ENCODE results near the gene ALPI.
"Not testable (repeated sequence)": the region's sequence is repeated elsewhere in the genome, so short reads cannot be mapped to it uniquely, and the experiment has no call there.

ALPI gene

DNA sequence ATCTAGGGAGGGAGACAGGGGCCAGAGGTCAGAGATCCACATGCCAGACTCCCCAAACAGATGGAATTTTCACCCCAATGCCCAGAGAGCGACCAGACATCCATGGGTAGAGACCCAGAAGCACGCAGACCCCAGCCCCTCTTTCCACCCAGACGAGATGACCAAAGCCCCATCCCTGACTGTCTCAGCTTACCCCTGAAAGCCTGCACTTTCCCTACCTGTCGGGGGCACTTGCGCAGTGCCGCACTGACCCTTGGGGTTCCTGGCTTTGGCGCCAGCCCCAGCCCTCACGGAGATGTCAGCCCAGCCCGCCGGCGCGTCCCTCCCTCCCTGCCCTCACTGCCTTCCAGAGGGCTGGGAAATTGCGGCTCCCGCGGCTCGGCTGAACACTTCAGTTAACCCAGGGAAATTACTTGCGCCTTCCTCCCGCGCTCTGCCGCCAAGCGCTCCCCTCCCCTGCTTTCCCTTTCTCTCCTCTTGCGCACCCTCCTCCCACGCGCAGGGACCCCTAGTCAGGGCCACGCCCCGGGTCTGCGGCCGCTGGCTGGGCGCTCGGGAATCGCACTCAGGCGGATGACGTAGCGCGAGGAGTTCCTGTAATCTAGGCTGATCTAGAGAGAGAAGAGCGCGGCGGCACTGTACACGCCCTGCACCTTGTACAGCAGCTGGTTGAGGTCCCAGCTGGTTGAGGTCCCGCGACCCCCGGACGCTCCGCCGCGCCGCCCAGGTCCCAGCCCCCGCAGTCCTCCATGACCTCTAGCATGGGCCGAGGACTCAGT, 37.3 kb upstream of the ALPI start:
- peak overlapping the region; percentile 25 for H3K4me3 ChIP-seq (ENCODE audit: low read length)

DNA sequence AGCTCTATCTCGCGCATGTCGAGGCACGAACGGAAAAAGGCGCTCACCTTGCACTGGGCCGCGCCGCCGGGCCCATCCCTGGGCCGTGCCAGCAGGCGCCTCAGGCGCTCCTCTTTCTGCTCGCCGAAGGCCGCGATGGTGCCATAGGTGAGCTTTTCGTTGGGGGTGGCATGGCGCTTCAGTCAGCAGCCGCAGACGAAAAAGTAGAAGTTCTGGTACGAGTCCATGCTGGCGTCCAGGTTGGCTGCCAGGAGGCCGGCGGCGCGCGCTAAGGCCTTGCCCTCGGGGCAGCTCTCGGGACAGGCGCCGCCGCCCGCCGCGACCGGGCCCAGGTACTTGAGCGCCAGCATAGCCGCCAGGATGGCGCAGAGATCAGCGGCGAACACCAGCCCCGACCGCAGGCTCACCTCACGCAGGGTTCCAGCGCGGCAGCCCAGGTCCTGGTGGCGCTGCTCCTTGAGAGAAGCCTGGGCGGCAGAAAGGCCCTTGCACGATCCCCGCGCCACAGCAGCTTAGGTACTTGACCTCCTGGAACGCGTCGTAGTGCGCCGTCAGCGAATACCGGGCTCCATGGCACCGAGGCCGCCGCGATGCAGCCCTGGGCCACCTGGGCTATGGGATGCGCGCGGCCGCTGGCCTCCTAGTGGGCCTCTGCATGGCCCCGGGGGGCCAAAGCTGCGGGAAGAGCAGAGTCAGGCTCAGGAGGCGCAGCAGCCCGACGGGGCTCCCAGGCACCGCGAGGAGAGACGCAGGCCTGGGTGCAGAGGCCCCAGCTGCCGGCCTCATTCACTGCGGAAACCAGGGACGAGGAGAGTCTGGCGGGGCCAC, 36.5 kb upstream of the ALPI start:
- H3K4me3 ChIP-seq (ENCODE audit: low read length), result no peak overlapping the region
- no peak for DNase-seq (ENCODE audit: low read depth)
- TF ChIP-seq, protein P1, sequence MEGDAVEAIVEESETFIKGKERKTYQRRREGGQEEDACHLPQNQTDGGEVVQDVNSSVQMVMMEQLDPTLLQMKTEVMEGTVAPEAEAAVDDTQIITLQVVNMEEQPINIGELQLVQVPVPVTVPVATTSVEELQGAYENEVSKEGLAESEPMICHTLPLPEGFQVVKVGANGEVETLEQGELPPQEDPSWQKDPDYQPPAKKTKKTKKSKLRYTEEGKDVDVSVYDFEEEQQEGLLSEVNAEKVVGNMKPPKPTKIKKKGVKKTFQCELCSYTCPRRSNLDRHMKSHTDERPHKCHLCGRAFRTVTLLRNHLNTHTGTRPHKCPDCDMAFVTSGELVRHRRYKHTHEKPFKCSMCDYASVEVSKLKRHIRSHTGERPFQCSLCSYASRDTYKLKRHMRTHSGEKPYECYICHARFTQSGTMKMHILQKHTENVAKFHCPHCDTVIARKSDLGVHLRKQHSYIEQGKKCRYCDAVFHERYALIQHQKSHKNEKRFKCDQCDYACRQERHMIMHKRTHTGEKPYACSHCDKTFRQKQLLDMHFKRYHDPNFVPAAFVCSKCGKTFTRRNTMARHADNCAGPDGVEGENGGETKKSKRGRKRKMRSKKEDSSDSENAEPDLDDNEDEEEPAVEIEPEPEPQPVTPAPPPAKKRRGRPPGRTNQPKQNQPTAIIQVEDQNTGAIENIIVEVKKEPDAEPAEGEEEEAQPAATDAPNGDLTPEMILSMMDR (conservative IDR thresholded peaks at IDR 0.05; ENCODE audit: low read depth, low read length), result no peak

More for the DNA sequence above, 37.3 kb upstream of the ALPI start:
- TF ChIP-seq, protein P1 (conservative IDR thresholded peaks at IDR 0.05; ENCODE audit: low read depth, low read length), result no peak
- no peak for DNase-seq (ENCODE audit: low read depth)

DNA sequence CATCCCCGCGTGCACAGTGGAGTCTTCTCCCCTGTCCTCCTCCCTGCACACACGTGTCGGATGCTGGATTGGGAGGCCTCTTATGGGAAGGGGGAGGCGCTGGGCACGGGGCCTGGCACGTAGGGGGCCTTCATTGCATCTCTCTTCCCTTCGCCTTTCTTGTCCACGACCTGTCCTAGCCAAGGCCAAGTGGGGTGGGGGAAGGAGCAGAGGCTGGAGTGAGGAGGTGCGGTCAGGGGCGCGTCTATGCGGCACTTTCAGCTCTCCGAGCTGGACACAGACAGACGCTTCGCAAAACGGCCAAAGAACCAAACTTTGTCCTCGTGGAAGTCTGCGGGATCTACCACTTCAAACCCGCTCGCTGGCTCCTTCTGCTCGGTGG, 35.9 kb upstream of the ALPI start:
- TF ChIP-seq, protein P1 (conservative IDR thresholded peaks at IDR 0.05; ENCODE audit: low read depth, low read length), result no peak
- no peak overlapping the region for H3K4me3 ChIP-seq (ENCODE audit: low read length)
- DNase-seq (ENCODE audit: low read depth), result no peak

DNA sequence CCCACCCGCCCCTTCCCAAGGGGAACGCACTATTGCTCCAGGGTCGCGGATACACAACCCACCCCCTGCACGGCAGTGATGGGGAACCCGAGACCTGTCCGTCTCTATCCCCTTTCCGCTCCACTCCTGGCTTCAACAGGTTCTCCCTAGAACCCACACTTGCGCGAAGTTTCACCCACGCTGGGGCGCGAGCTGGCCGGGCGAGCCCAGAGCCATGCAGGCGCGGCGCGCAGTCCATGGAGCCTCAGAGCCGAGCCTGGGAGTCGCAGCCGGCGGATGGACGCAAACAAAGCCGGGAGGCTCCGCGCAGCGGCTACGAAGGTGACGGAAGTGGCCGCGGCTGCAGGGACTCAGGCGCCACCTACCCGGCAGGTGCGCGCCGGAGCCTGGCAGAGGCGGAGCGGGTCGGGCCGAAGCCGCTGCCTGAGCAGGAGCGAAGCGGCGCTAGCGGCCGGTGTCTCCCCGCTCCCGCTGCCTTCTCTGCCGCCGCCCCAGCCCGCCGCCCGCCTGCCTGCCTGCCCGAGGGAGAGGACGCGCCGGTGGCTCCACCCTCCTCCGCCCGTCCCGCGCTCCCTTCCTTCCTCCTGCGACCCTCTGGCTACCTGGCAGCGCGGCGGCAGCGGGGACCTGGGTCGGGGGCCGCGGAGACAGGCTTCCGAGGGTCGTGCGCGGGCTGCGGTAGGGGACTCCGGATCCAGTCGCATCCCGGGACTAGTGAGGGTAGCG, 35.3 kb upstream of the ALPI start:
- DNase-seq (ENCODE audit: low read depth), result no peak
- peak overlapping the region; percentile 22 for H3K4me3 ChIP-seq (ENCODE audit: low read length)

DNA sequence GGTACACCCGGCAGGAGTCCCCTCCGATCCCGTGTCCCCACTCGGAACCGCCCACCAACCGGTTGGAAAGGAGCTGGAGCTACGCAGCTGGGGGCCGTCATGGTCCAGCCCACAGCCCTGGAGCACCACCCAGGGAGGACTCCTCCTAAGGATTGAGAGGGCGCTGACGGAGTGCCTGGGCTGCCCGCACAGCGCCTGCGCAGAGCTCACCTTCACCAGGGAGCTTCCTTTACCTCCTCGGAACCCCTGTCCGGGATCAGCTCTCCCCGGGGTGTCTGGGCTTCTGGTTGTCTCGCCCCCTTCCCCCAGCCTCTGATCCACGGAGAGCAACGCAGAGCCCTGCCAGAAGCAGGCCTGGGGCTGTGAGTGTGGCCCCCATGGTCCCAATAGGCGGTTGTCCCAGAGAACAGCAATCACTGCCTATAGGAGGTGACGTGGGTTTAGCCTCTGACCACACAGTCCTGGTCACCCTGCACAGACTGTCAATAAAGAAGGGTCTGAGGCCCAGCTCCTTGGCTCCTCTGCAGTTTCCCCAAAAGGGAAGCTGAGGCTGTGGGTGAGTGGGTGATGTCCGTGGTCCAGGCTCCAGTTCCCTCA, 34.7 kb upstream of the ALPI start:
- DNase-seq (ENCODE audit: low read depth), result no peak
- TF ChIP-seq, protein P1 (conservative IDR thresholded peaks at IDR 0.05; ENCODE audit: low read depth, low read length), result no peak
- H3K4me3 ChIP-seq (ENCODE audit: low read length), result peak overlapping the region; percentile 20

More for the DNA sequence above, 35.3 kb upstream of the ALPI start:
- TF ChIP-seq, protein P1 (conservative IDR thresholded peaks at IDR 0.05; ENCODE audit: low read depth, low read length), result no peak

DNA sequence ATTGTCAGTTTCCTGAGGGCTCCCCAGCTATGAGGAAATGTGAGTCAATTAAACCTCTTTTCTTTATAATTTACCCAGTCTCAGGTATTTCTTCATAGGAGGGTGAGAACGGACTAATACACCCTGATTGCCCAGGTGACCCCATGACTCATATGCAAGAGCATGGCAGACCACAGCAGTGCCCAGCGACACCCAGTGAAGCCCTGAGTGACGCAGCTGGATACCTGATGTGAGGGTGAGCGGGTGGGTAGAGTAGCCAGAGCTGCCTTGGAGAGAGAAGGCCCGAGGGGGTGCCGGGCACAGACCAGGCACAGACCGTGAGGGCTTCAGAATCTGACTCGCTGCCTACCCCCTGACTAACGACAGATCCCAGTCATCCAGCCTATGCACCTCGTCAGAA, 33.9 kb upstream of the ALPI start:
- TF ChIP-seq, protein P1 (conservative IDR thresholded peaks at IDR 0.05; ENCODE audit: low read depth, low read length), result no peak
- no peak for DNase-seq (ENCODE audit: low read depth)
- H3K4me3 ChIP-seq (ENCODE audit: low read length), result no peak overlapping the region

DNA sequence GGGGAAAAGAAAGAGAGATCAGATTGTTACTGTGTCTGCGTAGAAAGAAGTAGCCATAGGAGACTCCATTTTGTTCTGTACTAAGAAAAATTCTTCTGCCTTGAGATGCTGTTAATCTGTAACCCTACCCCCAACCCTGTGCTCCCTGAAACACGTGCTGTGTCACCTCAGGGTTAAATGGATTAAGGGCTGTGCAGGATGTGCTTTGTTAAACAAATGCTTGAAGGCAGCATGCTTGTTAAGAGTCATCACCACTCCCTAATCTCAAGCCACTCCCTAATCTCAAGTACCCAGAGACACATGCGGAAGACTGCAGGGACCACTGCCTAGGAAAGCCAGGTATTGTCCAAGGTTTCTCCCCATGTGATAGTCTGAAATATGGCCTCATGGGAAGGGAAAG, 33.0 kb upstream of the ALPI start:
- DNase-seq (ENCODE audit: low read depth), result not testable (repeated sequence)

DNA sequence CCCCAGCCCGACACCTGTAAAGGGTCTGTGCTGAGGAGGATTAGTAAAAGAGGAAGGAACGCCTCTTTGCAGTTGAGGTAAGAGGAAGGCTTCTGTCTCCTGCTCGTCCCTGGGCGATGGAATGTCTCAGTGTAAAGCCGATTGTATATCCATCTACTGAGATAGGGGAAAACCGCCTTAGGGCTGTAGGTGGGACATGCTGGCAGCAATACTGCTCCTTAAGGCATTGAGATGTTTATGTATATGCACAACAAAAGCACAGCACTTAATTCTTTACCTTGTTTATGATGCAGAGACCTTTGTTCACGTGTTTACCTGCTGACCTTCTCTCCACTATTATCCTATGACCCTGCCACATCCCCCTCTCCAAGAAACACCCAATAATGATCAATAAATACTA, 32.5 kb upstream of the ALPI start:
- DNase-seq (ENCODE audit: low read depth); H3K4me3 ChIP-seq (ENCODE audit: low read length): not testable (repeated sequence)

More for the DNA sequence above, 33.0 kb upstream of the ALPI start:
- not testable (repeated sequence) for H3K4me3 ChIP-seq (ENCODE audit: low read length)

Measured in retinal pigment epithelial cell (primary cell).